NCI-H1105 treated with DMSO at 0.1 percent for 48 hours (cell line): ENCODE data around the gene FKBP5.
"Not testable (repeated sequence)": the region's sequence is repeated elsewhere in the genome, so short reads cannot be mapped to it uniquely, and the experiment has no call there.

ENCODE experiments used
- DNase-seq: peaks from one replicate; lab custom pipeline; 2025; lab: John Stamatoyannopoulos, UW

Gene FKBP5

DNA sequence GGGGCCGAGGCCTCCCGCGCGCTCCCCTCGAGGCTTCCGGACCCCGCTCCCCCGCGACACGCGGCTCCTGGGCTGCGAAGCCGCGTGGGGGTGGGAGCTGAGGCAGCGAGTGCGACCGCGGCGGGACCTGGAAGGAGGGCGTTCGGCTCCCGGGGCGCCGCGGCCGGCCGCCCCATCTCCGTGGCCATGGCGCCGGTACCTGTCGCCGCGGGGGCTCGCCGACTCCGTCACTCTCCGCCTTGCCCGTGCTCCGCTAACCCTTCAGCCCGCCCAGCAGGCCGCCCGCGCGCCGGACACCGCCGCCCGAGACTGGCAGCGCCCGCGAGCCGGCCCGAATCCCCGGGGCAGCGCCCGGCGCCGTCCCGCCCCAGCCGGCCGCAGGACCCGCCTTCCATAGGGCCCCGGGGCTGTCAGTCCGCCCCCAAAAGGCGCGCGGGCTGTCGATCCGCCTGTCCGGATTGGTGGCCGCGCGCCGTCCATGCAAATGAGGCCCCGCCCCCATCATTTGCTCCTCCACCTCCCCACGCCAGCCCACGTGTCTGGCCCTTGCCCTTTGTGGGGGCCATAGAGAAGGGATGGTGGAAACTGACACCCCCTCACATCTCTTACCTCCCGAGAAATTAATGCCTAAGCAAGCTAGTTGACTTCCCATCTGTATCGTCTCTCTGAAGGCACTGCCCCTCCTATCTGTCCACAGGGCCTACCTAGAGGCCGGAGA is at the start of gene FKBP5:
Gene FKBP5 (minus strand): TSS at position 311 of the 718 bp plus-strand sequence. CDS start 46,091 bp downstream, outside the sequence.
- DNase-seq, result peak; percentile 86

DNA sequence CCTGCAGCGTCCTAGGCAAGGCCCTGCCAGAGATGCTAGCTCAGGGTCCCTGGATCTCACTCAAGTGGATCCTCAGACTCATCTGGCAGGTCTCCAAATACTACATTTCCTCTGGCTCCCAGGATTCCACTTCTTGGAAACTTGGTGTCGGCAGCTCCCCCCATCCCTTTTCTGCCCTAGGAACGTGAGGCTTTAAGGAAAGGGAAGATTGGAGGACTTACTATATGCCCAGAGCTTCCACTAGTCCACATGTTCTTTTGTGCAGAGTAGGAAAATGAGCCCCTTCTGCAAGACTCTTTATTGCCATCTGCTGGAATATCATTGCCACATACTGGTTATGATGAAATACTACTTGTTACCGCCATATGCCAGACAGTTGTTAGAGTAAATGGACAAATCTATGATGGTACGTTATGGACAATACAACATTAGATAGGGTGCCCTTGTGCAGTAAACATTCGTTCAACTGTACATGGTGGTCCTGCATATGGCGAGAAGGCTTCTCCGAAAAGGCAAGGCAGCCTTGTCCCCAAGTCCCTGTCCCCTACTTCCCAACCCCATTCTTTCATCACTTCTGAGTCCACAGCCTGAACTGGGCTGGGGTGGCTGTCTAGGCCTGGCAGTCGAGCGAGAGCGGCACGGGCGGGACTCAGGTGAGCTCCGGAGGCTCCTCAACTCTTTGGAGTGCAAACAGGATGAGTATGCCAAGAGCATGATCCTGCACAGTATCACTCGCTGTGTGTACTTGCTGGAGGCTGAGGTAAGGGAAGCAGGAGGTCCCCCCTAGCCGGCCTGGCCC is 48.9 kb upstream of the FKBP5 start:
- peak; percentile 83 for DNase-seq

DNA sequence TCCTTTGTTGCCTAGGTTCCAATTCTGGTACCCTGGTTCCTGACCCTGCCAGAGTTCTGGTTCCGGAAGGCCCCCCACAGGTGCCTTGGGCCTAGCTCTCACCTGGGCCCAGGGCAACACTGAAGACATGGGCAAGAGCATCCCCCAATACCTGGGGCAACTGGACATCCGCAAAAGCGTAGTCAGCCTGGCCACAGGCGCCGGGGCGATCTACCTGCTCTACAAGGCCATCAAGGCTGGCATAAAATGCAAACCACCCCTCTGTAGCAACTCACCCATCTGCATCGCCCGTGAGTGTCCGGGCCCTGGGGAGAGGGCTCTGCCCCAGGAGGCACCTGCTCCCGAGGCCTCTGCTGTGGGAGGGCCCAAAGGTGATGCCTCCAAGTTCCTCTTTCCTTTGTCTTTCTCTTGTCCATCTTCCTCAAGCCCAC is 48.3 kb upstream of the FKBP5 start, which contains the start of gene ARMC12:
Gene ARMC12 (plus strand): TSS at position 51 of the 431 bp plus-strand sequence. CDS start 77 bp downstream, at position 128.
- DNase-seq, result no peak

DNA sequence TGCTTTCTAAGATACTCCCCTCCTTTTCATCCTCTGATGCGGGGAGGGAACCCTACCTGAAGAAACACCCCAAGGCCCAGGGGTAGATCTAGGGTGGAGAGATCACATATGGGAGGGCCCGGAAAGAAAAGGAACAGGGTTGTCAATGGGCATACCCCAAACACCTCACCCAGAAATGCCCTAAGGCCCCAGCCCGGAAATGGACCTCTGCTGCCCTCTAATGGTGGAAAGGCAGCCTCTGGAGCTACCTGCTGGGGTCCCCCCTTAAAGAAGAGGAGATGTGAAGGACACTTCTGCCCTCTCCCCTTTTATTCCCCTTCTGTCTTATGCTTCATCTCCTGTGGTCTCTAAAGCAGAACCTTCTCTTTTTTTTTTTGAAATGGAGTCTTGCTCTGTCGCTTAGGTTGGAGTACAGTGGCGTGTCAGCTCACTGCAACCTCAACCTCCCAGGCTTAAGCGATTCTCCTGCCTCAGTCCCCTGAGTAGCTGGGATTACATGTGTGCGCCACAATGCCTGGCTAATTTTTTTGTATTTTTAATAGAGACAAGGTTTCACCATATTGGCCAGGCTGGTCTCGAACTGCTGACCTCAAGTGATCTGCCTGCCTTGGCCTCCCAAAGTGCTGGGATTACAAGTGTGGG is 47.7 kb upstream of the FKBP5 start:
- peak; percentile 60 for DNase-seq

DNA sequence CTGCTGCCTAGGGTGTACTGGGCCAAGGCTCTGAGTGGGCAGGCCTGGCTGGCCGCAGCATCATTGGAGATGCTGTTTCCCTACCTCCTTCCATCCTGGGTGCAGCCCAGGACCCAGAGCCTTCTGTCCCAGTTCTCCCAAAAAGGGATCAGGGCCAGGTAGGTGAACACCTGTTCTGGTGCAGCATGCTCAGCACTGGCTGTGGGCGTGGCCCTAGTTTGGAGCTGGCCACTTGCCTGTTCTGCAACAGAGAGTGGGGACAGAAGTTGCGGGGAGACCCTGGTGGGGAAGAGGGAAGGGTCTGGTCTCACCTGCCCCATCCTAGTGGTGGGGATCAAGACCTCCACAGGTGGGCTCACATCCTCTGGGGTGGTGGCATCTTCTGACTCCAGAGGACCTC is 46.7 kb upstream of the FKBP5 start:
- DNase-seq, result no peak

DNA sequence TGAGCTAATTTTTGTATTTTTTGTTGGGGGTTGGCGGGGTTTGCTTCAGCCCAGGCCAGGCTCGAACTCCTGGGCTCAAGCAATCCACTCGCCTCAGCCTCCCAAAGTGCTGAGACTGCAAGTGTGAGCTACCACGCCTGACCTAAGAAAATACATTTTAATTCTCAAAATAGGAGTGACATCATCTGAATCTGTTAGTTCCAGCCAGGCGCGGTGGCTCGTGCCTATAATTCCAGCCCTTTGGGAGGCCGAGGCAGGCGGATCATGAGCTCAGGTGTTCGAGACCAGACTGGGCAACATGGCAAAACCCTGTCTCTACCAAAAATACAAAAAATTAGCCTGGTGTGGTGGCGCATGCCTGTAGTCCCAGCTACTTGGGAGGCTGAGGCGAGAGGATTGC is 45.6 kb upstream of the FKBP5 start:
- not testable (repeated sequence) for DNase-seq

DNA sequence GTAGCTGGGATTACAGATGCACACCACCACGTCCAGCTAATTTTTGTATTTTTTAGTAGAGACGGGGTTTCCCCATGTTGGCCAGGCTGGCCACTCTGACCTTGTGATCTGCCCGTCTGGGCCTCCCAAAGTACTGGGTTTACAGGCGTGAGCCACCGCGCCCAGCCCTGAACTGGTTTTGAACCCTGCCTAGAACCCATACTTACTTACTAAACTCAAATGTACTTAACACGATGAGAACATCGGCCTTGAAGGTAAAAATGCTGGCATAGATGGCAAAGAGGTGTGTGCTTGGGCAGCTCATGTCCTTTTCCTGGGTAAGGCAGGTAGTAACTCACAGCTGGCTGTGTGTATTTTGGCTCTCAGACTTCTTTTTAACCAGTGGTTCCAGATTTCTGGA is 44.9 kb upstream of the FKBP5 start:
- DNase-seq, result no peak

DNA sequence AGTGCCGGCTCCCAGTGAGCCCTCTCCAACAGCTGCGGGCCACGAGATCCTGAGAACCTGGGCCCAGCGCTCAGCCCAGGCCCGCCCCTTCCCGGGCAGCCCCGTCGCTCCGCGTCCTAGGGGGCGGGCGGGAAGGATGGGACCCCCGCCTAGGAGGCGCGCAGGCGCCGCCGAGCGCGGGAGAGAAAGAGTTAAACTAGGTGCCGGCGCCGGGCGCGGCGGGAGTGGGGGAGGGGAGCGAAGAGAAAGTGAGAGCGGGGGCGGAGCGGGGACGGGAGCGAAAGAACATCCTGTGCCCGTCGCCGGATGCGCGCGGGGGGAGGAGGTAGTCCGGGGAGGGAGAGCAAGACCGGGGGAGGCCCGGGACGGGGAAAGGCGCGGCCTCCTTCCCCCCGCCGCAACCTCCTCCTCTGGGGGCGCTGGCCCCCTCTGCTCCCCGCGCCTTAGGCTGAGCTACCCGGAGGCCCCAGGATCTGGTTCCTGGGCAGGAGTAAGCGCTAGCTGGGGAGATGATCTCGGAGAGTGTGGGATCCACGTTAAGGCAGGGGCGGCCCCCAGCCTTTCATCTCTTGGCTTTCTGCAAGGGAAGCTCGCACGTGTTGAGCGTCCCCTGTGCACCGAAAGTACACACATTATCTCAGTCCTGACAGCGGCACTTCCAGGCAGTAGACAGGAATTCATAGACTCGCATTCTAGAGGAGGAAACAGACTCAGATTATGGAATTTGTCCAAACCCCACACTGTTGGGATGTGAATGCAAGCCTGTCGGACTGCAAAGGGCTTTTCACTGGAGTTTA is 43.2 kb upstream of the FKBP5 start:
- peak; percentile 57 for DNase-seq

DNA sequence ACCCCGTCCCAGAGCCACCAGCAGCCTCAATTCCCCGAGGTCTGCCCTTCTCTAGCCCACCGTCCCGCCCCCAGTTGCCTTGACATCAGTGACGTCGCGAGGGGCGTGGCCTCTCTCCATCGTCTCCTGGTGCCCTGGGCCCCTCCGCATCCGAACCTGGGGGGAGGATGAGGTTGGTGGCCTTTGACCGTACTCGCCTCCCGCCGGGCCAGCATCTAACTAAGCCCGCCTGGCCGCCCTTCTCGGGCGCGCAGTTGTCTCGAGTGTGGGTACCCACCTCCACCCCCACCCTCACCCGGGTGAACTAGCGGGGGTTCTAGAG is 42.7 kb upstream of the FKBP5 start:
- DNase-seq, result peak; percentile 89

DNA sequence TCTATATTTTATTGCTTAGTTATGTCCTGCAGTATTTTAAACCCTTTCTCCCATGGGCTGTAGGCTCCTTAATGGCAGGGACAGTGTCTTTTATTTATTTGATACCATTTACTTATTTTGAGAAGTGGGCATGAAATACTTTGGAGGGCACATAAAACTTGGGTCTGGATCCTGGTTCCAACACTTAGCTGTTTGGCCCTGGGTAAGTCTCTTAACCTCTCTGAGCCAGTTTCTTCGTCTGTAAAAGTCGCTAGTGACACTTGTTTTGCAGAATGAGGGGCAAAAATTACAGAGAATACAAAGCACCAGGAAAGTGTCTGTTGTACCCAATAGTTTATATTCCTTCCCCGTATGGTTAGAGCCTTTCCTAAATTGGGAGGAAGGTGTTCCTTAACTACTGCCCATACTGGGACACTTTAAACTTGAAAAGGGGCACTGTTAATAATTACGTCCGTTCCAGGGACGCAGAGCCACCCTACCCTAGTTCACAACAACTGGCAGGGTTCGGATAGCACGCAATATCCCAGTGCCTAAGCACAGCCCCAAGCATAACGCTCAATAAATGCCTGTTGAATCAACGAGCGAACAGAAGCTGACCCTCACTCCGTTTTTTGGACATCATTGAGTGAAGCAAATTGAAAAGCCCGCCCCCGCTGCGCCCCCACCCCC is 42.2 kb upstream of the FKBP5 start:
- no peak for DNase-seq

DNA sequence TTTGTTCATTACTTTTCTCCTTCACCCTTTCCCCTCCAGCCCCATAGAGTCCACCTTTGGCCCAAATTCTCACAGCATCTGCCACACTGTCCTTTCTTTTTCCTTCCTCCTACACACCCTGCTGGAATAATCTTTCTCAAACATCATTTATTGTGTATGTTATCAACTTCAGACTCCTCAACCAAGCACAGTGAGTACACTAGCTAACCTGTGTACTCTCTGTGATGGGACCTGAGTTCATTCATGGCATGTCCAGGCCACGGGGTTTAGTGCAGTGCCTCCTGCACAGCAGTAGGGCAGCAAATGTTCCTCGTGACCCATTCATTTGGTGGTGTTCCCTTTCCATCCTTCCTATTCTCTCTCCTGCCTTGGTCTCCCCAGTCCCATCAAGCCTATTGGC is 41.0 kb upstream of the FKBP5 start:
- no peak for DNase-seq

DNA sequence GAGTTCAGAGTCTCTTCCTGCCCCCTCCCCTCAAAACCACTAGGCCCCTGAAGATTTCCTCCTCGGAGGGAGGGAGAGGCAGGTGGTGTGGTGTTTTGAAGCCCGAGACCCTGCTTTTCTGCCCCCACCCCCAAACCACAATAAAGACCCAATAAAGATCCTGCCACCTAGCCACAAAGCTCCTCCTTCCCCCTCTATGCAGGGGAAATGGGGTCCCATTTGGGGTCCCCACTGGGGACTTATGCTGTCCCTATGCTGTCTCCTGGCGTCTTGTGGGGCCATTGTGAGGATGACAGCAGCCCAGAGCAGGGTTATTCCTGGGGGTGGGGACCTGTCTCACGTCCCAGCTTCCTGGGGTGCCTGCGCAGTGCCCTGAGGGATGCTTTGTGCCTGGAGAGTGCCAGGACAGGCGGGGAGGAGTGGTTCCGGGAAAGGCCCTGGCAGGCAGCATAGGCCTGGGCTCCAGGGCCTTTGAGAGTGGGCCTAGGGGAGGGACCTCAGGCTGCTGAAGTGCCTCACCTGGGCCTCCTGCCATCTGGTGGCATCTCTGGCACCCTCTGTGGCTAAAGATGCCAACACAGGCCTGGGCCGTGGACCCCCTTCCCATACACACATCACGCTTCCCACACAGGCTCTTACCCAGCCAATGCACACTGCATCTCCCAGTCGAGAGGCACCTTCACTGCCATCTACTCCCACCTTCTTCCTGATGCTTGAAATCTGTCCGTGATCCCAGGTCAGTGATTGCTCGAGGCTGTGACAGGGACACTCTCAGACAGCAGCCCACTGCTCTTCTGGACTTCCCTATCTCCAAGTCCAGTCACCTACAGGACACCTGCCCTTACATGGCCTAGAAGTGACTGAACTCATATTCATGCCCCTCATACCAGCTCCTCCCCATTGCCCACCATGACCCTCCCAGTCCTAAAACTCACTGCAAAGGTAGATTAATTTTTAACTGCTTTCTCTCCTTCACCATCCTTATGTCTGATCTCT is 40.3 kb upstream of the FKBP5 start:
- DNase-seq, result no peak

DNA sequence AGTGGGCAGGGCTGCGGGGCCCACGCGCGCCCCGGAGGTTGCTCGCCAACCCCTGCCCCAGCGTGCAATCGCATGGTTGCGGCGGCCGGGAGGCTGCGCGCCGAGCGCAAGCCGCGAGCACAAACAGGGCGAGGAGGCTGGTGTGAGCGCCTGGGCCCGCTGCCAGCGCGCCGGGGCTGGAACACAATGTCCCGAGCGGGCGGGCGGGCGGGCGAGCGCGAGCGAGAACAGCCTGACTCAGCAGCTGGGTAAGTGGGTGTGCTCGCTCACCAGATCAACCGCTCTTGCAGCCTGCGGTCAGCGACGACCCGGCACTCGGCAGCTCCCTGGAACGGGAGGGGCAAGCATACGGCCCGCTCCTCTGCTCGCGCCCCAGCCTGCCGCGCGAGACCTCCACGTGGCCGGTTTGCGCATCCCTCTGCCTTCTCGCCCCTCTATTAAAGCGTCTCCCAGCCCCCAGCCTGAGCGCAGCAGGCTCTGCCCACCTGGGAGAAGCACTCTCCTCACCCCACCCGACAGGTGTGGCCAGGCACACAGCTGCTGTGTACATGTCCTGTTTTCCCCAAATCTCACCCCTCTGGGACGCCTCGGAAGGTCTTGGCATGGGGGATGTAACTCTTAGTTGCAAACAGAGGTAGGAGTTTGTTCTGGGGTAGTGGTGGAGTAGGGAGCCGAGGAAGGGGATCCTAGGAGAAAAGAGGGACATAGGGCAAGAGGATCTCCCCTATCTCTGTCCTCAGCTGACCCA is 39.4 kb upstream of the FKBP5 start:
- DNase-seq, result peak; percentile 90

DNA sequence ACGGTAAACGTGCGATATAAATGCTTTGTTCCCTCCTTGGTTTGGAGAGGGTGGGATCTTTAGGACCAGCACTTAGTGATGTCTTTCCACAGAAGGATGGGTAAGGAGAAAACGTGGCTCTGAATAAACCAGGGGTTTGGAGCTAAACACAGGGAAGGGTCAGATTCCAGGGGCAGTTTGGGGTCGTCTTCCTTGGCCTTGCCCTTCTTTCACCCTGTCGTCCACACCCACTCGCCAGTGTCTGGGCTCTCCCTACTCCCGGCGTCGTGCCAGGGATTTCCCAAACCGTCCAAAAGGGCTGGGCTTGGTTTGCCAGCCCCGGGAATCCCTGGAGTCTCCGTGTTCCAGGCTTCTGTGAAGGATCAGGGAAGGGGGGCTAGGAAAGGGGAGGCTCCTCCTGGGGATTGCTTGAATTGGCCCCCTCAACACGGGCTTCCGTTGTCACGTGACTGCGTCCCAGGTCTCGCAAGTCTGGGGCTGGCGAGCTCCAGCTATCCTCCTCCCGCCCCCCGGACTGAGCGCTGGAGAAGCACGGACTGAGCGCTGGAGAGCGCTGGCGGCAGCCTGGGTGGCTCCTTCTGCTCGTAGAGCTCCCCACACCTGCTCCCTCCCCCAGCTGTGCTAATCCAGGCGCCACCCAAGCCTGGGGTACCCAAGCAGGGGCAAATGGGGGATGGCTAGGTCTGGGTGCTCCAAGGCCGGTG is 38.7 kb upstream of the FKBP5 start:
- DNase-seq, result peak; percentile 89

DNA sequence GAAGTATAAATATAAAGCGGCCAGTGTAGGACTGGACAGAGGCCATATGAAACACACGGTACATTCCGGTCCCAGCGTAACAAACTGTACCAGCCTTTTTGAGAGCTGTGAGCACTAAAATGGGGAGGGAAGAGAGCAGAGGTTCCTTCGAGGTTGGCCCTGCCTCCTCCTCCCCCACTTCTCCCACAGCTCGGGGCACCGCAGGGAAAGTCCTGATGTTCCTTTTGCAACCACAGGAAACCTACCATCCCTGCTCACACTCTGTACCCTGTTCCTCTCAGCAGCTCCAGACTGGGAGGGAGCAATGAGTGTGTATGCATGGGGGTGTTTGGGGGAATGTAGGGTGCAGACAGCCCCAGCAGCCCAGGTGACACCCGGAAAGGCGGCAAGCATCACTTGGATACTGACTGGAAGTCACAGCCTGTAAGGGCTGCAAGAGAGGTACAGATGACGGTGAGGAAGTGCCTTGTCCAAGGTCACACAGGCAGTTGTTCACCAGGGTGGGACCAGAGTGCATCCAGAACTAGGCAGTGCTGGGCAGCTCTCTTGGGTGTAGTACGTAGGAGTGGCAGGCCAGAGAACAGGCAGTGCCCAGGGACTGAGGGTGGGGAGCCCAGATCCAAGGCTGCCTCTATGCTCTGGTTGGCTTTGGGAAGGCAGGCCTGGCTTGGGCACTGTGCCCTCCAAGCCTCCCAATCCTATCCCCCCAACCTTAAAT is 37.2 kb upstream of the FKBP5 start:
- DNase-seq, result no peak

DNA sequence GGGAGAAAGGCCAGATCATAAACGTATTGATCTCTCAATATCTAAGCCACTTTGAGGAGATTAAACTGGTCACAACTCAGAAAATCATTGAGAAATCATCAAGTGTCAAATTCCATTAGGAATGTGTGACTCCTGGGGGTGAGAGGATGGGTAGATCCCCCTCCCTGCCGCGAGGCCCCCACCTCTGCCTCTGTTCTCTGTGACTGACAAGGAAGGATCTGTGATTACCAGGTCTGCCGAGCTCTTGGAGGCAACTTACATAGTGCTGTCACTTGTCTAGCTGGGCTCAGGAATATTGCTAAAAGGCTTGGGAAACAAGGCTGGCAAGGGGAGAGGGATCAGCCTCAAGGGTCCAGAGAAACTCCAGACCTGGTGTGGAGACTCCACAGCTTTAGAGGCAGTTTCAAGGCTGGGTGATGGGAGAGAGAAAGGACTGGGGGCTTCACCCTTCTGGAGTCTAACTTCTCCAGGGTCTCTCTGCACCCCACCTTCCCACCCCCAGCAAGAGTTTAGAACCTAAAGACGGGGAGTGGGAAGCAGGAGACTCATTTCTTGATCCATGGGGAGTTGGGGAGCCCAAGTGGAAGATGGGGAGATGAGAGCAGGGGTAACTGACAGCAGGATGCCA is 36.5 kb upstream of the FKBP5 start:
- DNase-seq, result no peak

DNA sequence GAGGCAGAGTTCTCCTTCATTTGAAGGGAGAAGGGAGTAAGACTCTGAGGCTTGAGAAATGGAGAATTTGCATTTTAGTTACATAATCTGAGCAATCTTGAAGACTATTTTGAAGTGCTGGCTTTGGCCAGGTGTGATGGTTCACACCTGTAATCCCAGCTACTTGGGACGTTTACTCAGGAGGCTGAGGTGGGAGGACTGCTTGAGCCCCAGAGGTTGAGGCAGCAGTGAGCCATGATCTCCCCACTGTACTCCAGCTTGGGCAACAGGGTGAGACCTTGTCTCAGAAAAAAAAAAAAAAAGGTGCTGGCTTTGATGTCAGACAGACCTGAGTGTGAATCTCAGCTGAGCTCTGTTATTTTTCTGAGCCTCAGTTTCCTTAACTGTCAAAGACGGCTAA is 35.8 kb upstream of the FKBP5 start:
- DNase-seq, result no peak

DNA sequence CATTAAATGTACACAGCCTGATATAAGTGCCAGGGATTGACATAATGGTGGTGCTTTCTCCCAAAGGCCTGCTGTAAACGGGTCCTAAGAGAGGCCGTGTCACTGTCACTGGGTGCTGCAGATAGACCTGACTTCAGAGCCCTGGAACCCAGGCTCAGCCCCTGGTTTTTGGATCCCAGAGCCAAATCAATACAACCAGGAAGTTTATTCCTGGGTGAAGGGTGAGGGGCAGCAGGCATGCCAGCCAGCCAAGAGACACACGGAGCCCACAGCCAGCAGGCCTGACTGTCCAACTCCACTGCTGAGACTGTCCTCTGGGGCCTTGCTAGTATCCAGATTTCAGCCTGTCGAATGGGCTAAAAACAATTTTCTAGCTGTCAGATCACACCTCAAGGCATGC is 35.3 kb upstream of the FKBP5 start:
- no peak for DNase-seq
